Neural progenitor cell (in vitro differentiated cells): ENCODE data around the gene RNF123. TPM values are rescaled to one million over a fixed set of nuclear protein-coding genes. Genes with fewer than 3 reads are reported as not detected.

Source experiments
- DNase-seq: peaks from one replicate; pipeline ENCODE4 v3.0.0-alpha.2; 2016; ENCODE audit warnings: low spot score
- H2AFZ ChIP-seq: fragments of 200-600 bp; sonication (generic); replicated peaks from 2 replicates; pipeline ENCODE4 v1.6.1; 2016; ENCODE audit warnings: antibody characterized with exemption
- H3F3A ChIP-seq: fragments of 200-600 bp; sonication (generic); 2 replicates; pipeline ENCODE4 v1.6.1; 2016; ENCODE audit warnings: antibody characterized with exemption, low read depth
- H3K27ac ChIP-seq: fragments of 200-600 bp; sonication (generic); 2 replicates; pipeline ENCODE4 v1.5.1; 2016; ENCODE audit warnings: mild to moderate bottlenecking
- H3K27me3 ChIP-seq: fragments of 200-600 bp; sonication (generic); 2 replicates; pipeline ENCODE4 v1.6.1; 2016; ENCODE audit warnings: mild to moderate bottlenecking, moderate library complexity
- H3K36me3 ChIP-seq: fragments of 200-600 bp; sonication (generic); 2 replicates; pipeline ENCODE4 v1.5.1; 2016
- H3K4me1 ChIP-seq: fragments of 200-600 bp; sonication (generic); 2 replicates; pipeline ENCODE4 v1.6.1; 2016; ENCODE audit warnings: mixed run types
- H3K4me2 ChIP-seq: fragments of 200-600 bp; sonication (generic); 2 replicates; pipeline ENCODE4 v1.6.1; 2016
- H3K4me3 ChIP-seq: fragments of 200-600 bp; sonication (generic); 2 replicates; pipeline ENCODE4 v1.5.1; 2016
- H3K79me2 ChIP-seq: fragments of 200-600 bp; sonication (generic); 2 replicates; pipeline ENCODE4 v1.6.1; 2016; ENCODE audit warnings: low read depth
- H3K9ac ChIP-seq: fragments of 200-600 bp; sonication (generic); 2 replicates; pipeline ENCODE4 v1.6.1; 2016
- H3K9me3 ChIP-seq: fragments of 200-600 bp; sonication (generic); 2 replicates; pipeline ENCODE4 v1.5.1; 2016; ENCODE audit warnings: low read depth
- H4K20me1 ChIP-seq: fragments of 200-600 bp; sonication (generic); 2 replicates; pipeline ENCODE4 v1.6.1; 2016; ENCODE audit warnings: low read depth
- H3K27ac Mint-ChIP-seq: 3 replicates; pipeline ENCODE4 v1.8.0; 2021; ENCODE audit warnings: mixed read lengths
- H3K27me3 Mint-ChIP-seq: 2 replicates; pipeline ENCODE4 v1.8.0; 2022; ENCODE audit warnings: low read depth, mild to moderate bottlenecking, inconsistent platforms, moderate library complexity, mixed read lengths; ENCODE audit not compliant: insufficient read depth
- H3K36me3 Mint-ChIP-seq: 3 replicates; pipeline ENCODE4 v1.8.0; 2021; ENCODE audit warnings: mixed read lengths
- H3K4me1 Mint-ChIP-seq: 3 replicates; pipeline ENCODE4 v1.8.0; 2021; ENCODE audit warnings: mixed read lengths
- H3K4me3 Mint-ChIP-seq: 3 replicates; pipeline ENCODE4 v1.8.0; 2021; ENCODE audit warnings: mild to moderate bottlenecking, moderate library complexity, mixed read lengths
- H3K9me3 Mint-ChIP-seq: 3 replicates; pipeline ENCODE4 v1.8.0; 2020; ENCODE audit warnings: mixed read lengths
- CTCF ChIP-seq: fragments of 200-600 bp; sonication (generic); IDR thresholded peaks from 2 replicates; pipeline ENCODE4 v1.5.1; 2017; ENCODE audit warnings: antibody characterized with exemption, mild to moderate bottlenecking
- EZH2 ChIP-seq: fragments of 200-600 bp; sonication (generic); IDR thresholded peaks from 2 replicates; pipeline ENCODE4 v1.6.1; 2017; ENCODE audit warnings: antibody characterized with exemption, mild to moderate bottlenecking, moderate library complexity
- EZH2phosphoT487 ChIP-seq: fragments of 200-600 bp; sonication (generic); IDR thresholded peaks from 2 replicates; pipeline ENCODE4 v1.6.1; 2017; ENCODE audit warnings: antibody characterized with exemption
- total RNA-seq: library from RNA; depleted of rRNA; stranded (reverse); fragments of >200 nt; gene quantifications from 2 replicates; pipeline ENCODE4 v1.2.3, GENCODE V29; 2015; ENCODE audit warnings: low replicate concordance

Gene RNF123
- total RNA-seq, 1 donor from 2014 or later, result 15.0 TPM

GRCh38 chr3:49715611-49716121, 26.3 kb downstream of the RNF123 start:
- Histone ChIP-seq H3K79me2 (no peaks in the 10 kb centered on the region), H3K27me3 (peaks cover 8% of the 10 kb centered on the region)

GRCh38 chr3:49716169-49716568, 26.8 kb downstream of the RNF123 start:
- Histone ChIP-seq H2AFZ (no peak overlapping the region), H3K4me2 (no peak overlapping the region), H3K9me3 (no peaks in the 10 kb centered on the region), H3F3A (peaks cover 24% of the 10 kb centered on the region), H3K79me2 (no peaks in the 10 kb centered on the region), H3K27me3 (peaks cover 8% of the 10 kb centered on the region), H3K4me3 (no peak overlapping the region), H3K9ac (no peak overlapping the region), H3K4me1 (peaks cover 3% of the 10 kb centered on the region), H3K36me3 (no peaks in the 10 kb centered on the region), H3K27ac (no peak overlapping the region), H4K20me1 (no peaks in the 10 kb centered on the region)
- Mint-ChIP-seq H3K4me1 (peaks cover 9% of the 10 kb centered on the region), H3K27ac (no peak overlapping the region), H3K36me3 (peaks cover 5% of the 10 kb centered on the region), H3K9me3 (no peaks in the 10 kb centered on the region), H3K4me3 (no peak overlapping the region), H3K27me3 (no peaks in the 10 kb centered on the region)
- no peak for DNase-seq
- TF ChIP-seq EZH2phosphoT487 (no peak), CTCF (no peak), EZH2 (no peak)

More at GRCh38 chr3:49715611-49716121, 26.3 kb downstream of the RNF123 start:
- H3K4me2 ChIP-seq, result no peak overlapping the region
- no peak overlapping the region for H3K9ac ChIP-seq
- H3K27ac Mint-ChIP-seq, result no peak overlapping the region
- no peaks in the 10 kb centered on the region for H3K36me3 ChIP-seq
- no peaks in the 10 kb centered on the region for H3K9me3 Mint-ChIP-seq
- no peak overlapping the region for H3K4me3 ChIP-seq
- peaks cover 3% of the 10 kb centered on the region for H3K36me3 Mint-ChIP-seq
- H3K4me1 ChIP-seq, result peaks cover 3% of the 10 kb centered on the region
- no peak overlapping the region for H3K4me3 Mint-ChIP-seq
- H4K20me1 ChIP-seq, result no peaks in the 10 kb centered on the region
- DNase-seq, result no peak
- H3K4me1 Mint-ChIP-seq, result peaks cover 8% of the 10 kb centered on the region
- no peaks in the 10 kb centered on the region for H3K27me3 Mint-ChIP-seq
- no peak overlapping the region for H3K27ac ChIP-seq
- H2AFZ ChIP-seq, result no peak overlapping the region
- TF ChIP-seq CTCF (no peak), EZH2 (no peak), EZH2phosphoT487 (no peak)
- H3K9me3 ChIP-seq, result no peaks in the 10 kb centered on the region
- peaks cover 22% of the 10 kb centered on the region for H3F3A ChIP-seq

GRCh38 chr3:49716691-49717210, 27.4 kb downstream of the RNF123 start:
- Mint-ChIP-seq H3K9me3 (no peaks in the 10 kb centered on the region), H3K27me3 (no peaks in the 10 kb centered on the region), H3K4me1 (peaks cover 11% of the 10 kb centered on the region), H3K27ac (no peak overlapping the region), H3K36me3 (peaks cover 8% of the 10 kb centered on the region), H3K4me3 (no peak overlapping the region)
- H3K4me2 ChIP-seq, result no peak overlapping the region
- H3F3A ChIP-seq, result peaks cover 24% of the 10 kb centered on the region
- H3K9ac ChIP-seq, result no peak overlapping the region
- H3K27ac ChIP-seq, result no peak overlapping the region
- H3K4me3 ChIP-seq, result no peak overlapping the region
- no peaks in the 10 kb centered on the region for H4K20me1 ChIP-seq
- no peaks in the 10 kb centered on the region for H3K36me3 ChIP-seq
- DNase-seq, result no peak
- peaks cover 3% of the 10 kb centered on the region for H3K4me1 ChIP-seq
- H3K27me3 ChIP-seq, result peaks cover 8% of the 10 kb centered on the region
- no peaks in the 10 kb centered on the region for H3K79me2 ChIP-seq
- no peak overlapping the region for H2AFZ ChIP-seq
- TF ChIP-seq CTCF, result no peak
- TF ChIP-seq EZH2phosphoT487, result no peak
- TF ChIP-seq EZH2, result no peak
- H3K9me3 ChIP-seq, result no peaks in the 10 kb centered on the region
